Measurements from ENCODE around the gene XIRP2.

DNA sequence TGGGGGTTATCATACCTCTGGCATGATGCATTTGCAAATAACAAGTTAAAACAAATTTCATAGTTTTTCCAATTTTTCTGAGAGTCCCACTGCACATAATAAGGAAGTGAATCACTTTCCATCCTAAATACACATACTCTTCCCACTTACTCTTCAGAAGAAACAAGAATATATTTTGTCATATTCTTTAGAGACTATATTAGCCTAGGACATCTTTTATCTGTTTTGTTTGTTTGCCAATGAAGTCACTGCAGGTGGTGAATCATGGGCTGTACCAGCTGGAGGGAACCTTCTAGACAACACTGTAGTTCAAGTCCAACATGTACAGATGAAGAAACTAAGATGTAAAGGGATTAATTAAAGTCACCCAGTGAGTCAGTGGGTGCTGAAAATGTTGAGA is 116.8 kb downstream of the XIRP2 start:
- no peak for TF ChIP-seq IRF2 (CRISPR knock-in tag; IDR thresholded peaks at IDR 0.05)
- TF ChIP-seq EZH2 (conservative IDR thresholded peaks at IDR 0.05; ENCODE audit: low read depth, low read length), result no peak
- TF ChIP-seq, protein P1, sequence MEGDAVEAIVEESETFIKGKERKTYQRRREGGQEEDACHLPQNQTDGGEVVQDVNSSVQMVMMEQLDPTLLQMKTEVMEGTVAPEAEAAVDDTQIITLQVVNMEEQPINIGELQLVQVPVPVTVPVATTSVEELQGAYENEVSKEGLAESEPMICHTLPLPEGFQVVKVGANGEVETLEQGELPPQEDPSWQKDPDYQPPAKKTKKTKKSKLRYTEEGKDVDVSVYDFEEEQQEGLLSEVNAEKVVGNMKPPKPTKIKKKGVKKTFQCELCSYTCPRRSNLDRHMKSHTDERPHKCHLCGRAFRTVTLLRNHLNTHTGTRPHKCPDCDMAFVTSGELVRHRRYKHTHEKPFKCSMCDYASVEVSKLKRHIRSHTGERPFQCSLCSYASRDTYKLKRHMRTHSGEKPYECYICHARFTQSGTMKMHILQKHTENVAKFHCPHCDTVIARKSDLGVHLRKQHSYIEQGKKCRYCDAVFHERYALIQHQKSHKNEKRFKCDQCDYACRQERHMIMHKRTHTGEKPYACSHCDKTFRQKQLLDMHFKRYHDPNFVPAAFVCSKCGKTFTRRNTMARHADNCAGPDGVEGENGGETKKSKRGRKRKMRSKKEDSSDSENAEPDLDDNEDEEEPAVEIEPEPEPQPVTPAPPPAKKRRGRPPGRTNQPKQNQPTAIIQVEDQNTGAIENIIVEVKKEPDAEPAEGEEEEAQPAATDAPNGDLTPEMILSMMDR (CRISPR knock-in tag; IDR thresholded peaks at IDR 0.05), result no peak
- TF ChIP-seq EP300 (IDR thresholded peaks at IDR 0.05; ENCODE audit: low read depth in 2 of 2, low read length in 2 of 2), result no peak
- TF ChIP-seq EP300 (CRISPR knock-in tag; IDR thresholded peaks at IDR 0.05; ENCODE audit: borderline replicate concordance), result no peak
- no peak for TF ChIP-seq MZF1 (CRISPR knock-in tag; IDR thresholded peaks at IDR 0.05; ENCODE audit: borderline replicate concordance)
- no peak for TF ChIP-seq ZSCAN21 (CRISPR knock-in tag; IDR thresholded peaks at IDR 0.05; ENCODE audit: borderline replicate concordance)
- no peak for TF ChIP-seq POLR2AphosphoS5 (IDR thresholded peaks at IDR 0.05; ENCODE audit: low read depth, low read length)
- TF ChIP-seq HMG20B (CRISPR knock-in tag; conservative IDR thresholded peaks at IDR 0.05), result no peak
